HG02642 (cell line): ENCODE data around the gene MGMT.

Experiments
- ATAC-seq: cut with Tn5 transposase; IDR thresholded peaks from one replicate; pipeline ENCODE4 v1.9.1; 2021; ENCODE audit warnings: mild to moderate bottlenecking; ENCODE audit not compliant: unreplicated experiment, poor library complexity

MGMT gene

DNA sequence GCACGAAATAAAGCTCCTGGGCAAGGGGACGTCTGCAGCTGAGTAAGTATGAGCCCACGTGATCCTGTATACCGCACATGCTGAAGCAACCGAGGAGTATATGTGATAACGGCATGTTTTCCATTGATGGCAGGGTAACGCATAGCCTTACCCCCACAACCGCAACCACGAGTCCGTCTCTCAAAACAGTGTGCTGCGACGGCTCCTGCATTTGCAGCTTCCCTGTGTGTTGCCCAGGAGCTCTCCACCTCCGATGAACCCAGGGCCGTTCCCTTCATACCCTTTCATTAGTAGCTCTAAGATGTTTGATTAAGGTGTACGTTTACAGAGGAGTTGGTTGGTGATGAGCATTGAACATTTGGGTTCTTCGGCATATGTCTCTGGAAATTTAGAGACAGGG is 69.3 kb downstream of the MGMT start:
- ATAC-seq = no peak

DNA sequence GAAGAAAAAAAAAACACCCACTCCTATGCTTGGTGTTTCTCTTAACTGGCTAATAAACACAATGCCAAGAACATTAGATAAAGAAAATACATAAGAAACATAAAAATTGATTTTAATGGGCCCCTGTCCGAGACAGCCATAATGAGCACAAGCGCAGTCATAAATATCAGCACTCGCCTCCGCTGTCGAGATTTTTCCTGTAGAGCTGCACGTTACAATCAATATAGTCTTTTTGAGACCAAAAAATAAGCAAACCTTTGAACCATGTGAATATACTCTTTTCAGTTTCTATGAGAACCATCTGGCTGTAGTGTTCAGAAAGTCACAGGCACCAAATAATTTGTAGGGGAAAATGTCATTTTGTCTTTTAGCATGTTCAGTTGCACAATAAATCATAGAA is 70.1 kb downstream of the MGMT start:
- no peak for ATAC-seq

DNA sequence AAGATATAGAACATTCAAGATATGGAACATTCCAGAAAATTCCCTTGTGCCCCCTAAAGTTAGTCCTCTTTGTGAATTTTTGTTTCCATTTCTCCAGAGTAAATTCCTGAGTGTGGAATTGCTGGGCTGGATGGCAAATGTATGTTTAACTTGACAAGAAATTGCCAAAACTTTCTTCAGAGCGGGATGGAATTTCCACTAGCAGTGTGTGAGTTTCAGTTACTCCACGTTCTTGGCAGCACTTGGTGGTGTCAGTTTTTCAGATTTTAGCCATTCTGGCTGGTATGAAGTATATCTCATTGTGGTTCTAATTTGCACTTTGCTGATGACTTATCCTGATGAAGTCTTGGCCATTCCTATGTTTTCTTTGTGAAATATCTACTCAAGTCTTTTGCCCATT is 71.2 kb downstream of the MGMT start:
- no peak for ATAC-seq

DNA sequence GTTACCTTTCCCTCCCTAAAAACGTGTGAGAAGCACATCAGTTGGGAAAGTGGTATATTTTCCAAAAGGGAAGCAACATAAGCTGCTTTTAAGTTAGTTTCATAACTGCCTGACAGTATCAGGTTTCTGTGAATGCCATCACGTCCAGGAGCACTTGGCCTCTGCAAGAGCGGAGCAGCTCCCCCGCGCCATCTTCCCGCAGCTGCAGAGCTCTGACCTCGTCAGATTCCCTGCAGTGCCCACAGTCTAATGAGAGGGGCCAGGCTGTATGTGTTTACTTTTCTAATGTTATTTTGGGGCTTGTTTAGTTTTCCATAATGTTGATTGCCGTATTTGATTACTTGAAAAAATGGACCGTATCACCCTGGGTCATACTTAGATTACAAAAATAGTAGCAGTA is 74.2 kb downstream of the MGMT start:
- ATAC-seq = no peak

DNA sequence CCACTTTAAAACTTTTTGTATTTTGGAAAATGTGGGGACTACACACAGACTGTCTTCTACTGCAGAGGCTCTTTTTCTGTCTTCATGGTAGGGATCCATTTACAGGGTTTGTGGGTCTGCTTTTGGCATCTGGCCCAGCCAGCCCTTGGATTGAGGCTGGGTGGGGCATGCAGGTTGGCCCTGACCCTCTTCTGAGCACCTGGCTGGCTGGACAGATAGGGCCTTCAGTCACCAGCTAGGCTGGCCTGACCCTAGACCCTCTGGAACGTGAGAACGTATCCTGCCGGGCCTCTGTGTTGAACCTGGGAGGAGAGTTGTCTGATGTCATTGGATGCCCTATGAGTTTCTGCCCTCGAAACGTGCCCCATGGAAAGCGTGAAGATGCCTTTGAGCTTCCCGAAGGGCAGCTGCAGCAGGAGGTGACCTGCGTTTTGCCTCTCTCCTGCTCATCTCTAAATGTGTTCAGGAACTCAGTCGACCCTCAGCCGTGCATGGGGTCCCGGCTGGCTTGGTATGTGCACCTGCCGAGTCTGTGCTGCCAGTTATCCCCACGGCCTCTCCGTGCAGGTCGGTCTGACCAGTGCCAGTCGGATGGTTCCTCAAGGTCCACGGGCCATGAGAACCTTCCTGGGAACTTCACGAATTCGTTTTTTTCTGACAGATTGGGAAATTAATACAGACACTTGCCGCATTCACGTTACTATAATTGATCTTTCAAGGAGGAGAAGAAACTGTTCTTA is 74.9 kb downstream of the MGMT start:
- ATAC-seq = no peak

DNA sequence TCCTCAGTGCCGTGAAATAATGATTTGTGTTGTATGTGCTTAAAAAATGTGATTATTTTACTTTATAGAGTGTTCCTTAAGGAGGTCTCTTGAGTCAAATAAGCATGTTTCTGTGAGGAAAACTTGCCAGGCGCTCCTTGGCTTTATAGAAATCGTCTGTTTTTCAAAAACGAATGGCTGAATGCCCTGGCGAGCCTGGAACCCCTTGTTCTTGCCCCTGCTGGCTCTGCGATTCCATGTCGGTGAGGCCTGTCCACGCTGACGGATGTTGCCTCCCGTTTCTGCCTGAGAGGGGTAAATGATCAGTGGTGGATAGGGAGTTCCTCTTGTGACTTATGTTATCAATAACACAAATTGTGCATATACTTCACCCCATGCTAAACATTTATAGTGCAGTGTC is 75.5 kb downstream of the MGMT start:
- ATAC-seq = no peak

DNA sequence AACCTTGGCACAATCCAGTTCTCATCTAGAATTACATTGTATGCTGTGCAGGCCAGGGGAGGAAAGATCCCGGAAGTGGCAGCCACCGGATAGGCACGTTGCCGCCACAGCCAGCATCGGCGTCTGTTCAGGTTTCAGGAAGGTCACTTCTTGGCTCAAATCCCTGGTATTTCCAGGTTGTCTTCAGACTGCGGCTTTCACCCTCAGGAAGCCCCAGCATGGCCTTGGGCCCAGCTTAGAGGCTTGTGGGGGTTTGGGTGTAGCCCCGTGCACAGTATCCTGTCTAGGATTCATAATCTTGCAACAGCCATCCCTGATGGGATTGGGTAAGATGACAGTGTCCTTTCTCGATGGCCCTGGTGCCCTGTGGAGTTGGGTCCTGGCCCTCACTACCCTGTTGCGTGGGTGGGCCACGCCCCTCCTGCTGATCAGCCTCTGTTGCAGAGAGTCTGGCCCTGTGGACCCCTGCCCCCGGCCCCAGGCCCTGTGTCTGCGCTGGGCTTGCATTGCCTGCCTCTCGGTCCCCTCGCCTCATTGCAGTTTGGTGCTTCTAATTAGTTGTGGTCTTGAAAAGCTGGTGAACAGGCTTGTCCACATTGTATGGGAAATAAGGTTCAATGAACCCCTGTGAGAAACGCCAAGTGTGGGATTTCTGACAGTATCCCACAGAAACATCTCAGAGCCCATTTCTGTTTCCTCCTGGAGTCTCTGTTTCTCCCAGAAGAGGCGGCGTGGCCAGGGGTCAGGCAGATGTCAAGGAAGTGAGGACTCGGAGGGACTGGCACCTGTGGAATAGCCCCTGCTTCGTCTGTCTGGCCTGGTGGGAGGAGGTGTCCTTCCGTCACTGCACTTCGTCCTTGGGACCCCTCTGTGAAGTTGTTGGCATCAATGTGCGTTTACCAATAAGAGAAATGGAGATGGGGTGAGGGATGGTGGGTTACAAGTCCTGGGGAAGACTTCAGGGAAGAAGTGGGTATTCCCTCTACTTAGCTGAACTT is 77.5 kb downstream of the MGMT start:
- no peak for ATAC-seq

DNA sequence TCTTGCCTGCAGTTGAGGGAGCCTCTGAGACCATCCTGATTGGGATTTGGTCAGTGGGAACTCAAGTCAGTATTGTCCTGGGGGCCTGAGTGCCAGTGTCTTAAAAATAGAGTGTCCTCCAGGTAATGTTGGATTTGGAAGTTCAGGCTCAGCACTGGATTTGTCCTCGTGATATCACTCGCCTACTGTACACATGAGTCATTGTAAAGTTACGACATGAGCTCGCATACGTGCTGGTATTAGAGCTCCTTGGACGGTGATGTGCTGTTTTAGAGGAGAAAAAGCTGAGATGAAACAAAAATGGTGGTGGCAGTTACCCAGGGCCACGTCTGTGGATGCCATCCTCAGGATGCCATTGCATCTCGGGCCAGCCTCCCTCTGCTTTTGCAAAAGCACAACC is 78.2 kb downstream of the MGMT start:
- no peak for ATAC-seq

DNA sequence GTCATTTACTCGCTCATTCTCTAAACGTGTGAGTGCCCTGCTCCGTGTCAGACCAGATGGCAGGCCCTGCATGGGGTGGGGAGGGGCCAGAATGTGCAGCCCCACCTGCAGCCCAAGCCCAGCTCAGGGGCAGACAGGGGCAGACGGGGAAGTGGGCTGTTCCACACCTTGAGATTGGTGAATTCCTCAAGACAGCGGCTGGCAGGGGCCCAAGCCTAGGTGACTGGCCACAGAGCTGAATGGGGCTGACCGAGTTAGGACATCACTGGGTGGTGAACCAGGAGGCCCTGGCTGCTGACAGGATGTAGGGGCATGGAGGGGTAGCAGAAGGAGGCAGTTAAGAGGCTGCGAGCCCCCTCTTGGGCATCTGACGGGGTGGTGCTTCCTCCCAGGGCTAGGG is 79.1 kb downstream of the MGMT start:
- no peak for ATAC-seq

DNA sequence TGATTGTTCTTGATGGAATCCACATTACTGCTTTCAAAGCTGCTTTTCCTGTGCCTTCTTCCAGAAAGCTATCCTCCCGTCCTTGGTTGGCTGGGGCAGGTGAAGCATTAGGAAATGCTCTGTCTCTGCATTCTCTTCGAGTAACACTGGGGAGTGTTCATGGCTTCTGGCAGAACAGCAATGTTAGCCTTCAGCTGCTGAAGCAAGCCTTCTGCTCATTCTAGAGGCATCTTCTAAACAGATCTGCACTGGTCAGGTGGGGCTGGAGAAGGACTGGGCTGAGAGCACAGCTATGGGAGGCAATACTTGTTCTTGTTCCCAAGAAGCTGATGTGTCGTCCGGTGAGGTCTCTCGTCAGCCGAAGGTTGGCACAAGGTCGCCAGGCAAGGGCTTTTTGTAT is 80.6 kb downstream of the MGMT start:
- ATAC-seq = no peak

DNA sequence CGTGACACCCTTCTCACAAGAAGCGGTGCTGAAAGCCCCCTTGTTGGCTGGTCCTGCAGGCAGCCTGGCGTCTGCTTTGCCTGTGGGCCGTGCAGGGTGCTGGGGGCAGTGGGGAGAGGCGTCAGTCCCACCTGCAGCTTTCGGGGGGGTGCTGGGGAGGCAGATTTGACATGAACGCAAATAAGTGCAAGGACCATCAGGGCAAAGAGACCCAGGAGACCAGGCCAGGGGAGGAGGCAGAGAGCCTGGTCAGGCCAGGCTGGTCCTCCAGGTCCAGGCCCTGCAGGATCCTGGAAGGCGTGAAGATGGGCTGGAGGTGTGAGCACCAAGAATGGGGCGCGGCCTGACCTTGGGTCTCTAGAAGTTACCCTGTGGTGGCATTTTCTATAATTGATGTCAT is 81.6 kb downstream of the MGMT start:
- no peak for ATAC-seq

DNA sequence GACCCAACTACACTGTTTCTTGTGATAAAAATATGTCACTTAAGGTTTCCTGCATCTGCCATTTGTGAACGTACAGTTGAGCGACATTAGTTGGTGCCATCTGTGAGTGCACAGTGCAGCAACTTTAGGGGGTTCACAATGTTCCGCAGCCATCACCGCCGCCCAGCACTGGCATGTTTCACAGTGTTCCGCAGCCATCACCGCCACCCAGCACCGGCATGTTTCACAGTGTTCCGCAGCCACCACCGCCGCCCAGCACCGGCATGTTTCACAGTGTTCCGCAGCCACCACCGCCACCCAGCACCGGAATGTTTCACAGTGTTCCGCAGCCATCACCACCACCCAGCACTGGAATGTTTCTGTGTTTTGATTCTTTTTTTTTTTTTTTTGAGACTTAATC is 83.0 kb downstream of the MGMT start:
- ATAC-seq = no peak

DNA sequence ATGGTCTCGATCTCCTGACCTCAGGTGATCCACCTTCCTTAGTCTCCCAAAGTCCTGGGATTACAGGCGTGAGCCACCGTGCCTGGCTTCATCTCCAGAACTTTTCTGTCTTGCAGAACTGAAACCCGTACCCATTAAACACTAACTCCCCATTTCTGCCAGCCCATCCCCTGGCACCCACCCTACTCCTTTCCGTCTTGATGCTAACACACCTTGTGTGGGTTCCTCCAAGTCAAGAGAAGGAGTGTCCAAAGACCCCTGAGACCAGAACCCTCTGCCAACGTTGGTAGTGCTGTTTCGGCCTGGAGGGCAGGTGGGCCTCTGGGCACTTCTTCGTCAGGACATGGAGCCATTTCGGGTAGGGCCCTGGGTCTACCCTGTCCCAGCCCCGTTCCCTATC is 83.6 kb downstream of the MGMT start:
- ATAC-seq = no peak

DNA sequence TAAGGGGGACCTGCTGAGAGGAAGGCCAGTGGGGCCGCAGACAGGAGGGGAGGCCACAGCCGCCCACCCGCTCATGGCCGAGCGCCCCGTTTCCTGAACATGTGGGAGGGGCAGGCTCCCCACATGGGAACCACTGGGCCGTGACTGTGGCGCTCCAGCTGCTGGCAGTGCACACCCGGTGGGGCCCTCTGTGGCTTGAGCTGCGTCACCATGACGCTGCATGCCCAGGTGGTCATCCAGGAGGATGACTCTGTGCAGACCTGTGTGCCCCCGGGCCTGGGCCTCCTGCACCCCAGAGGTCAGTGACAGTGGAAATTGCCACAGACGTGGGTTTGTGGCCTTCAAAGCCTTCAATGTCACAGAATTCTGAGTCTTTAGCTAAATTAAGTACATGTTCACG is 85.1 kb downstream of the MGMT start:
- ATAC-seq = peak; percentile 74

DNA sequence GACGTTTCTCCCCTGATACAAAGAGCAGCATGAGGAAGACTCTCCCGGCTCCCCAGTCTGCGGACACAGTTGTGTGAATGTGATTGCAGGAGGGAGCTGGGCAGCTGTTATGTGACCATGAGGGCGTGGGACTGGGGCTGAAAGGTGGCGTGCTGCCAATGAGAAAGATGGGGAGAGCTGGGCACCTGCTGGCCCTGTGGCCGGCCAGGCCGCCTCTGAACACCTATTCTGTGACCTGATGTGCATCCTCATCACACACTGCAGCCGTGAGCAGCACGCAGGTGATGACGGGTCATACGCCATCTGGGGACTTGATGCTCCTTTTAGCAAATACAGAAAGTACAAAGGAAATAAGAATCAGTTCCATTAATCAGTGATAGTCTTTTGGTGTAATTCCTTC is 86.9 kb downstream of the MGMT start:
- ATAC-seq = no peak

DNA sequence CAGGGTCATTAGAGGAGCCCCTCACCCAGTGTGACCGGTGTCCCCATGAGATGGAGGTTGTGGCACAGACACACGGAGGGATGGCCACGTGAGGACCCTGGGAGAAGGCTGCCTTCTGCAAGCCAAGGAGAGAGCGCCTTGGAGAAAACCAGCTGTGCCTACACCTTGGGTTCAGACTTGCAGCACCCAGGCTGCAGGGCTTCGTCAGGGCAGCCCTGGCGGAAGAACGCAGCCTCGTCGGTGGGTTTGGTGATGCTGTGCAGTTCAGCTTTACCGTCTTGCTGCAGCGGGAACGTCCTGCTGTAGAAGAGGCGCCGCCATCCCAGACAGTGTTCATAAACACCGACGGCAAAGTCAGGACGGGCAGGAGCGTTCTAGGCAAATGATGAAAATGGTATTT is 89.3 kb downstream of the MGMT start:
- no peak for ATAC-seq

DNA sequence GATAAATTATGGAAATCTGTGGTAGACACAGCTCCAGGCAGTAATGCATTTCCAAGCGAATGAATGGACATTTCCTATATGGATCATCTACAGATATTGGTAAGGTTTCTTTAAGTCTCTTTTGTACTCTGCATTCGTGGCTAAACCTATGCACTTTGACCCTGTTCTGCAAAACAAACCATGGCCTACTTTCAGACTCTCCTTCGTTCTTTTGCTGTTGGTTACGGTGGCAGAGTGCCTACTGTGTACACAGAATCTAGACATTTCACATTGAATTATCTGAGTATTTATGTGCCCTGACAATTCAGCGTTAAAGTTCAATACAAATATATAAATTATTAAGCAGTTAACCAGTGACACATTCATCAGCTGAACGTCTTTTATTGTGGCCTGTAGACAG is 93.3 kb downstream of the MGMT start:
- ATAC-seq = no peak

DNA sequence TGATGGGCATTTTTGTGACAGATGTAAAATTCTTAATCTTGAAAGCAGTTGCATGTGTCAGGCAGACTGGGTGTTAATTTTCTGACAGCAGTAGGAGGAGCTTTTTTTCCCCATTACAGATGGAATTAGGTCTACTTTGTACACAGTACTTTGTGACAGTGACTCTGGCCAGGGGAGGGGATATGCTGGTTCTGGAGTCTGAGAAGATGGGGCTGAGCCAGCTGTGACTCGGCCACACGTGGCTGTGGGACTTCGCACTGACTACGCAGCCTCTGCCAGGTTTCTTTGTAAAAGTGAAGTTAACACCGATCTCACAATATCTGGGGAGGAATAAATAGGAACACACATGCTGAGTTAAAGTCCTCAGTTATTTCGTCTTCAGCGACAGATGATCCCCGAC is 95.4 kb downstream of the MGMT start:
- ATAC-seq = no peak

DNA sequence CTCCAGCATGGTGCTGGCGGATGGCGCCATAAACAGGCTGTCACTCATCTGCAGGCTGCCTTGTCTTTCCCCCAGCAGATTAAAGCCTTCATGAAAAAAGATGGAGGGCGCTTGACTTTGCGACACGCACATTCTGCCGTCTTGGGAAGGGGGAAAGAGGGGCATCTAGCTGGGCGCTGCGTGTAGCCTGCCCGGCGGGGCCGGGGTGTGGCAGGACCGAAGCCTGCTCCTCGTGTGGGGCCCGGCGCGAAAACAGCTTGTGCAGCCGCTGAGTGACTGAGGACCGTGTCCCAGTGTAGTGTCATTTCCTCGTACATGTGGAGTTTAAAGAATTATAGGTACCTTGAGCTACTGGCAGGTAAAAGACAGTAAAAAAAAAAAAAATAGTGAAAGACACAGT is 97.9 kb downstream of the MGMT start:
- no peak for ATAC-seq

DNA sequence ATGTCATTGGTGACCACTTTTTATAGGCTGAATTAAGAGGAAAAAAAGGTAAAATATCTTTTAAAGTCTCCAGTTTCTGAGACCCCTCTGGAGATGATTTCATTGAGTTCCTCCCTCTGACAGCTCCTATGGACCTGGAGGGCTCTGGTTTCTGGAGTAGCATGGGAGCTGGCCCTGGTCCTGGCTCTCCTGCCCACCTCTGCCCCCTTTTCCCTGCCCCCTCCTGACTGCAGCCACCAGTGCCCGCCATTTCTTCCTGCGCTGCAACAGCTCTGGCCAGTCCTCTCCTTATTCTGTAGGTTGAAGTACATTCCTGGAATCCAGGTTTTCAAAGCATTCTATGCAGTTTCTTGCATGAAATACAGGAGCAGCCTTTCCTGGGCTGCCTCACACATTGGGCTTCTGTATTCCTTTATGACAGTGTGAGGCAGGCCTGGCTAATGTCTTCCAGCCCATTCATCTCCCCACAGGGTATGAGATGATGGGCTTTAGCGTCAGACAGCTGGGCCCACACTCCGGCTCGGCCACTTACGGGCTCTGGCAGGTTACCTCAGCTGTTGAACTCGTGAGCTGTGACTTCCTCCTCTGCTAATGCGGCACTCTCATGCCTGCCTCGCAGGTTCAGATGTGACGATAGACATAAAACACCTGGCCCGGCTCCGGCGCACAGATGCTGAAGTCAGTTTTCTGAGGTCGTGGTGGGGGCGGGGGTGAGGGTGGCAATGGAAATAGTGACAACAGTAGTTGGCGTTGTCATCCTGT is 101.7 kb downstream of the MGMT start:
- no peak for ATAC-seq

DNA sequence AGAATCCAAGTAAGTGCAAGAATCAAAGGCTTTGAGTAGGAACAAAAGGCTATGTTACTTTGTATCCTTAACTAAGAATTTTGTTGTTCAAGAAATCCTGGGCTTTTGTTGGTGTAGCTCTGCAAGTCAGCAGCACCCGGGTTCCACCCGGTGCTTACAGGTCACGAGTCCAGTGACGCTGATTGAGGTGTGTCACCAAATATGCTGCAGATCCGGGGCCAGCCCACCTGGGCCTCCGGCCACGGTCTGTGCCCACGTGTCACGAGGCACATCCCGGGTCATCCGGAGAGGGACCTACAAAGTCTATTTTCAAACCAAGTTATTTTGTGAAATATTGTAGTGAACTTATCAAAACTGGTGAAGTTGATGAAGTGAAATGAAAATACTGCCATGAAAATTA is 103.1 kb downstream of the MGMT start:
- ATAC-seq = no peak
